ENCODE data around the gene PRKRIP1. TPM values are rescaled to one million over a fixed set of nuclear protein-coding genes. Genes with fewer than 3 reads are reported as not detected.

Gene PRKRIP1
- total and polyA plus RNA-seq, 4 donors, result 5.4 to 15.8 (median 7.1) TPM

GRCh38 chr7:102400360-102400759 is 4.2 kb downstream of the PRKRIP1 start:
- peaks cover 0 to 18% (median 15%) of the 10 kb centered on the region in 4 donors for H3K4me1 ChIP-seq (ENCODE audit: control insufficient read depth in 4 of 4, insufficient read depth in 4 of 4, low read length in 3 of 4)
- no peak overlapping the region for H3K9ac ChIP-seq (ENCODE audit: low read depth in 1 of 2, low read length in 2 of 2)
- no peak for DNase-seq (ENCODE audit: low spot score)
- TF ChIP-seq CTCF (IDR thresholded peaks at IDR 0.05; ENCODE audit: low read depth, low read length, missing input control) (no peak), NR2F2 (IDR thresholded peaks at IDR 0.05) (no peak), HNF4G (IDR thresholded peaks at IDR 0.05) (no peak), SP1 (IDR thresholded peaks at IDR 0.05) (no peak), FOXA1 (IDR thresholded peaks at IDR 0.05) (no peak), GABPA (IDR thresholded peaks at IDR 0.05 in 1 of 2, conservative IDR thresholded peaks at IDR 0.05 in 1 of 2) (no peak), FOXA2 (IDR thresholded peaks at IDR 0.05) (no peak), RAD21 (IDR thresholded peaks at IDR 0.05) (no peak), EGR1 (IDR thresholded peaks at IDR 0.05; ENCODE audit: low read depth in 2 of 2) (no peak), YY1 (IDR thresholded peaks at IDR 0.05) (no peak), HNF4A (conservative IDR thresholded peaks at IDR 0.05) (no peak), ATF3 (IDR thresholded peaks at IDR 0.05) (no peak), TAF1 (conservative IDR thresholded peaks at IDR 0.05) (no peak), ZBTB33 (IDR thresholded peaks at IDR 0.05) (no peak)
- WGBS, result 94% methylated on average over 5 of the region's 5 CpGs
- H3K4me3 ChIP-seq (ENCODE audit: low read depth in 1 of 3, low read length in 3 of 3), result no peak overlapping the region
- H3K27ac ChIP-seq (ENCODE audit: low read depth in 1 of 2, low read length in 2 of 2), result no peak overlapping the region
- peaks cover 8 to 41% (median 21%) of the 10 kb centered on the region in 4 donors for H3K36me3 ChIP-seq (ENCODE audit: control insufficient read depth in 4 of 4, insufficient read depth in 3 of 4, low read depth in 1 of 4, low read length in 3 of 4)
- no peaks in the 10 kb centered on the region for H3K27me3 ChIP-seq (ENCODE audit: control insufficient read depth in 4 of 4, insufficient read depth in 4 of 4, low read length in 3 of 4)
- no peaks in the 10 kb centered on the region for H3K9me3 ChIP-seq (ENCODE audit: control insufficient read depth in 4 of 4, low read length in 3 of 4)

- Histone ChIP-seq H3K4me1 (ENCODE audit: control insufficient read depth in 4 of 4, insufficient read depth in 4 of 4, low read length in 3 of 4) (no peaks in the 10 kb centered on the region), H3K4me3 (ENCODE audit: low read depth in 1 of 3, low read length in 3 of 3) (no peak overlapping the region), H3K27me3 (ENCODE audit: control insufficient read depth in 4 of 4, insufficient read depth in 4 of 4, low read length in 3 of 4) (no peaks in the 10 kb centered on the region), H3K9me3 (ENCODE audit: control insufficient read depth in 4 of 4, low read length in 3 of 4) (no peaks in the 10 kb centered on the region), H3K27ac (ENCODE audit: low read depth in 1 of 2, low read length in 2 of 2) (no peak overlapping the region), H3K36me3 (ENCODE audit: control insufficient read depth in 4 of 4, insufficient read depth in 3 of 4, low read depth in 1 of 4, low read length in 3 of 4) (peaks cover 10 to 66% (median 39%) of the 10 kb centered on the region in 4 donors), H3K9ac (ENCODE audit: low read depth in 1 of 2, low read length in 2 of 2) (no peak overlapping the region)
- no peak for DNase-seq (ENCODE audit: low spot score)
- WGBS, result 97% methylated on average over 3 of the region's 3 CpGs
- TF ChIP-seq REST (IDR thresholded peaks at IDR 0.05), result no peak
- no peak for TF ChIP-seq CTCF (IDR thresholded peaks at IDR 0.05; ENCODE audit: low read depth, low read length, missing input control)
- TF ChIP-seq YY1 (IDR thresholded peaks at IDR 0.05), result no peak
- TF ChIP-seq ZBTB33 (IDR thresholded peaks at IDR 0.05), result no peak
- TF ChIP-seq ATF3 (IDR thresholded peaks at IDR 0.05), result no peak
- TF ChIP-seq RAD21 (IDR thresholded peaks at IDR 0.05), result no peak
- TF ChIP-seq FOXA2 (IDR thresholded peaks at IDR 0.05), result no peak
- TF ChIP-seq TAF1 (conservative IDR thresholded peaks at IDR 0.05), result no peak
- no peak for TF ChIP-seq GABPA (IDR thresholded peaks at IDR 0.05 in 1 of 2, conservative IDR thresholded peaks at IDR 0.05 in 1 of 2)
Observed at GRCh38 chr7:102403563-102403962, 7.4 kb downstream of the PRKRIP1 start.

All from liver (tissue), 9 donors.